ENCODE data around the gene SAMD10.

Gene SAMD10

DNA sequence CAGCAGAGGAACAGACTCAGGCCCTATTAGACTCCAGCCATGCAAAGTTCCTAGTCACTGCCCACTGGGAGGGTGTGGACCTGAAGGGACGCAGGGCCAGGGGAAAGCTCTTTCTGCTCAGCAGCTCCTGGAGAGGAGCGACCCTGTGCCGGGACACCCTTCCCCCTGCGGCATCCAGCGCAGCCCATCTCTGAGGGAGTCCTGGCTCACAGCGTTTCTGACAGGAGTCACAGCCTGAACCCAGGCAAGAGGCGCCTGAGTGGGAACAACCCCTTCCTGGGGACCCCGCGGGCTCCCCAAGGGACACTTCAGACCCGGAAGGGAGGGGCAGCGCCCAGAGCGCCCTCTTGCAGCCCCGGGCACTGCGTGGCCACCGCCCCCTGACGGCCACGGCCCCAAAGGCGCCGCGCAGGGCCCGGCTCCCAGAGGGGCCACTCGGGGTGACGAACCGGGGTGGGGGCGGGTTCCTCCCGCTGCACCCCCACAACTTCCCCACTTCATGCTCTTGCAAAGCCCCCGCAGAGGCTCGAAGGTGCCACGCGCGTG, 24.1 kb downstream of the SAMD10 start:
- DNase-seq, result no peak

DNA sequence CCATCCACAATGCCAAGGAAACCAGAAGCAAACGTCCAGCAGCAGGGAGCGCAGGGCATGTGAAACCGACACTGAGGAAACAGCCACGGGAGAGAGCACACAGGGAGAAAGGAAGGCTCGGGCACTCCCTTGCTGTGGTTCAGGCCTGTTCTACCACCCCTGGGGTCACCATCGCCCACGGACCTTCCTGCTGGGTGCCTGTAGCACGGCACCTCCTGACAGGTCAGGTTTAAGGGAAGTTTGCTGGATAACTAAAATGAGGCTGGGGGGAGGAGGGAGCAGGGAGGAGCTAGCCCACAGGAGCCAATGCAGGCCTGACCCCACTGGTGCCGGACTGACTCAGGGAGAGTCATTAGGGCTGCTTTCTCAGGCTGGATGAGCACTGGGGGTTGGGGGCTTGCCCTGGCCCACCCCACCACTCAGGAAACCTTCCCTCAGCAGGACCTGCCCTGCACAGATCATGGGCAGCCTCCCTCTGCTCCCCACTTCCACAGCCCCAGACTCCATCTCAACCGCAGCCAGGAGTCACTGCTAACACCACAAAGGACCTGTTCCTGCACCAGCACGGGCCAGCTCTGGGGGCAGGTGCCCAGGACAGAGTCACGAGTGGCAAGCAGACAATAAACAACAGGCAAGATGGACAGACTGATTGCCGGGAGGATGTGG, 25.5 kb downstream of the SAMD10 start:
- no peak for DNase-seq

DNA sequence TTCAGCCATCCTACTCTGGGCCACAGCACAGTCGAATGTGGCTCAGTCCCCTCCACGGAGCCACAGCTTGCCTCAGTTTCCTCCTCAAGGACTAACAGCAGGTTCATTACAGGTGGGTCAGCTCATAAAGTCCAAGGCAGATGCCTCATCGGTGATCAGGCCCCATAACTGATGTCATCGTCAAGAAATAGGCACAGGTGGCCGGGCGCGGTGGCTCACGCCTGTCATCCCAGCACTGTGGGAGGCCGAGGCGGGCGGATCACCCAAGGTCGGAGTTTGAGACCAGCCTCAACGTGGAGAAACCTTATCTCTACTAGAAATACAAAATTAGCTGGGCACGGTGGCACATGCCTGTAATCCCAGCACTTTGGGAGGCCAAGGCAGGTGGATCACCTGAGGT, 26.7 kb downstream of the SAMD10 start:
- no peak for DNase-seq

DNA sequence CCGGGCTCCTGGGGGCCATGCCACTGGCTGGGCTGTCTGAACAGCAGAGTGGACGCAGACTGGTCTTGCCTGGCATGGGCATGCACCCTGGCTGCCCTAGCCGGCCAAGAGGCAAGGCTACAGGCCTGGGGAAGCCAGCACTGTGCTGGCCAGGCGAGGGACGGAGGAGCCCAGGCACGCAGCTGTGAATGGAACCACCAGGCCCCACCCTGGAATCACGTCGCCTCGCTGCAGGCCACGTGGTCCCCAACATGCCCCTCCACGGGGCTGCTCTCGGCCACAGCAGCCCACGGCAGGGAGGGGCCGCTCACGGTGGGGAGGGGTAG, 27.3 kb downstream of the SAMD10 start:
- no peak for DNase-seq

DNA sequence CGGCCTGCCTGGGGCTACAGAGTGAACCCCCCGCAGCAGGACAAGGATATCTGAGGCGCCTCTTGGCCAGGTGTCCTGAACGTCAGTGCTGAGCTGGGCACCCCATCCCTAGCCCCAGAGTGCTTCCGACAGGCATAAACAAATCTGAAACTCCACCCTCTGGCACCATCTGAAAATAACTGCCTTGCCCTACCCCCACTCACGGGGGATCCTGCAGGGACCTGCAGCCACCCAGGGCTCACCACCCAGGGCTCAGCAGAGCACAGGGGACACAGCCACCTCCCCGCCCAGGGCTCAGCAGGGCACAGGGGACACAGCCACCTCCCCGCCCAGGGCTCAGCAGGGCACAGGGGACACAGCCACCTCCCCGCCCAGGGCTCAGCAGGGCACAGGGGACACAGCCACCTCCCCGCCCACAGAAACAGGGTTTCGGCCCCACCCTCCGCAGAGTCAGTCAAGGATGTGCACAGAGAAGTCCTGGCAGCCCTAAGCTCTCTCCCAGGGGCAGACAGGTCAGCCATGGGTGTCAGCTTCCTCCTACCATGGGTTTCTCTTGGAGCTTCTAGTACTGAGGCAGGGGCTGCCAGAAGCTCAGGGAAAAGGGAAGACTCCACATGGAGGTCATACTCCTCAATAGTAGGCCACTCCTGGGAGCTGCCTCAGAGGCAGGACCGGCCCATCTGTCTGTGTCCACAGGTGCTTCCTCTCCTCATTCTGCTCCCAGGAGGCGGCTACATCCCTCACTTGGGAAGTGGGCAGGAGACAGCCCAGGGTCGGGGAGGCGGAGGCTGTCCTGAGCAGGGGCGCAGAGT, 27.8 kb downstream of the SAMD10 start:
- DNase-seq, result no peak

DNA sequence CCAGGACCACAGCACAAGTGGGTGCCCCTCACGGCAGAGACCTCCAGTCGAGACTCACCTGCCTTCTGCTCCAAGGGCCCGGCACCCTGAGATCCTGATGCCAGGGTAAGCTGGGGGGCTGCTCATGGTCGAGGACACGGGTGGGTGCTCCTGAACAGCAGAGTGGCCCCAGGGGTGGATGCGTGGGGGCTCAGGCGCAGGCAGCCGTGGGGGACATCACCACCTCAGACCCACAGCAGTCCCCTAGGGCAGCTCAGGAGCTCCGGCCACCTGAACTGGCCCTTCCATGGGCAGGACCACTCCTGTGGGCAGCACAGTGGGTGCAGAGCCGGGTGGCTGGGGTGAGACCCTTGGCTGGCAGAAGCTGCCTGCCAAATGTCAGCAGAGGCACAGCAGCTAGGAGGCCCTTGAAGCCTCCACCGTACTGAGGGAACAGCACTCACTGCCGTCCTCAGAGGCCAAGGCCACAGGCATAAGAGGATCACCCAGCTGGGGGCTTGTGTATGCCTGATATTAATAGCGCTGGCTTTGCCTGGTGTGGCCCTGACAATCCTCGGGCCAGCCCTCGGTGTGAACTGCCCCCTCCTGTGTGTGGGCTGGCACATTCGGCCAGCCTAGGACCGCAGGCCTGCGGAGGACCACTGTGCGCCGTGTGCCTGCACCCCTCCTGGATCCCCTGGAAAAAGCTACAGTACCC, 28.6 kb downstream of the SAMD10 start:
- DNase-seq, result no peak

DNA sequence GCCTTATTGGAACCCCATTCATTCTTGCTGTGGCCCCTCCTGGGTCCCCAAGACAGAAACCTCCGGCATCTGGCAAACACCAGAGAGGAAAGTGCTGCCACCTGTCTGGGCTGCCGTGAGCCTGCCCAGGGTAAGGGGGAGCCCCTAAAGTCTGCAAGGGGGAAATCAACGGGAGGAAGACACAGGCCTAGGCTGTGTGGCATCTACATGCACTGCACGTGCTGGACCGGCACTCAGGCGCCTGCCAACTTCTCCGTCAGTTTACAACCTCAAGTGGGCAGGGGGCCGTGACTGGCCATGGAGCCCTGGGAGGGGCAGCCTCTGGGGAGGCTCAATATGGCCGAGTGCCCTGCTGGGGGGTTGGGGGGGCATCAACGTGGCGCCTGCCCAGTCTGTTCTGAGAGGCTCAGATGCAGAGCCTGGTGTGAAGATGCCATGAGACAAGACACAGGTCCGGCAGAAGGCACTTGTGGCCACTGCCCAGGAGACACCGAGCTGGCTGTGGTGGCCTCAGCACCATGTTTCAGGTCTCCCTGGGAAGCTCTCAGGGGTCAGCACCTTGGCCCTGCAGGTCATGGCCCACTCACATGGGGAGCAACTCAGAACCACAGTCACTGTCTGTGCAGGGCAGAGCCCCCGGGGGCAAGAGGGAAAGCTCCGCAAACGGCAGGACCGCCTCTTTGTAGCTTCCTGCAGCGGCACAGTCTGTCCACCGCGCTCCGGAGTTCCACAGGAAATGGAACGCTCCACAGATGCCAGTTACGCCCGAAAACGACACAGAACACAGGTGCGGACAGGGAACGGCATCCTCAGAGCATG, 31.6 kb downstream of the SAMD10 start:
- no peak for DNase-seq

DNA sequence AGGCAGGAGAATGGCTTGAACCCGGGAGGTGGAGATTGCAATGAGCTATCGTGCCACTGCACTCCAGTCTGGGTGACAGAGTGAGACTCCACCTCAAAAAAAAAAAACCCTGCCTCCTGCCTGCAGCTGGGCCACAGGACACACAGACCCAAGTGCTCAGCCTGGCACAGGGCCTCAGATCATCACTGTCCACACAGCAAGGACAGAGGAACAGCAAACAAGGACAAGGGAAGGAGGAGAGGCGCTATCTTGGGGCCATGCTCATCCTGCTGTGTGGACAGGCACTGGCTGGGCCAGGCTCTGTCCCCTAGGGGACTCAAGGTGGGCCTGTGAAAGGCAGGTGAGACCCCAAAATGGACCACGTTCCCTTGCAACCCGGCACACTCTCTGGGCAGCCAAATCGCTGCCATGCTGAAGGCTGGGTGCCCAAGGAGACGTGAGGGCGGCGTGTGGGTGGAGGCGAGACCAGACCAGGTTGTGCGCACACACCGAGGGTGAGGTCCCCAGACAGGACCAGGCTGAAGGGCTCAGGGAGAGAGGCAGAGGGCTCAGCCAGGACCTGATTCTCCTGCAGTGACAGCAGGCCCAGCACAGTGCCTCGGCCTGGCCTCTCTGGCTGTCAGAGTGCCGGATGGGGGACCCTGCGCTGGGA, 32.3 kb downstream of the SAMD10 start:
- no peak for DNase-seq

DNA sequence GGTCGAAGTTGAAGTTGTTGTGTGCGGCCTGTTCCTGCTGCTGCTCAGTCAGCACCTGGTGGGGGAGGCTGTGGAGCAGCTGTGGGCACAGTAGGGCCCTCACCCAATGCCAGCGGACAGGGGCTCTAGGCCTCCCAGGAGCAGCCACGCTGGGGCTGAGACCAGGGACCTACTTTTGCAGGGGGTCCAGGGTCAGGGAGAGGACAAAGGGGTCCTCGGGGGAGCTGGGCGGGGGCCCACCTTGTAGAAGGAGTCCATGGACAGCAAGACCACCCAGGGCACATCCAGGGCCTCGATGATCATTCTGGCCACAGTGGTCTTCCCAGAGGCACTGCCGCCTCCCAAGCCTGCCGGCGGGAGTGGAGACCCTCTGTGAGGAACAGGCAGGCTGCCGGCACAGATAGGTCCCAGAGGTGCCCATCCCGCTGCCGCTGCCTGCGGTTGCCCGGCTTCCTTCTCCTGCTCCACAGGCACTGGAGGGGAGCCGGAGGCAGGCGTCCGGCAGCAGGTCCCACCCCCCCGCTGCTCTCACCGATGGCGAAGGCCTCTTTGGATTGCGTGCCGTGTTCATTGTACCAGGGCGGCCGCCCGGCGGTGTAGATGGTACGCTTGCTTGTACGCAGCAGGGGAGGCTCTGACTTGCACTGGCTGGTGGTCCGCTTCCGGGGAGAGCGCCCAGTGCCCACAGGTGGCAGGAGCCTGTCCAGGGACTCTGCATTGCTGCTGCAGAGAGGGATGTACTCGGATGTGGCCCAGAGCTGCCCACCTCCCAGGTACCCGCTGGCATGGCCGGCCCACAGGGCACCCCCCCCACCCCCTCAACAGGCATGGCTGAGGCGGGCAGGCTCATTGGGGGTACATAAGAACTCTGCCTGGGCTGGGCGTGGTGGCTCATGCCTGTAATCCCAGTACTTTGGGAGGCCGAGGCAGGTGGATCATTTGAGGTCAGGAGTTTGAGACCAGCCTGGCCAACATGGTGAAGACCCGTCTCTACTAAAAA, 33.2 kb downstream of the SAMD10 start:
- DNase-seq, result no peak

DNA sequence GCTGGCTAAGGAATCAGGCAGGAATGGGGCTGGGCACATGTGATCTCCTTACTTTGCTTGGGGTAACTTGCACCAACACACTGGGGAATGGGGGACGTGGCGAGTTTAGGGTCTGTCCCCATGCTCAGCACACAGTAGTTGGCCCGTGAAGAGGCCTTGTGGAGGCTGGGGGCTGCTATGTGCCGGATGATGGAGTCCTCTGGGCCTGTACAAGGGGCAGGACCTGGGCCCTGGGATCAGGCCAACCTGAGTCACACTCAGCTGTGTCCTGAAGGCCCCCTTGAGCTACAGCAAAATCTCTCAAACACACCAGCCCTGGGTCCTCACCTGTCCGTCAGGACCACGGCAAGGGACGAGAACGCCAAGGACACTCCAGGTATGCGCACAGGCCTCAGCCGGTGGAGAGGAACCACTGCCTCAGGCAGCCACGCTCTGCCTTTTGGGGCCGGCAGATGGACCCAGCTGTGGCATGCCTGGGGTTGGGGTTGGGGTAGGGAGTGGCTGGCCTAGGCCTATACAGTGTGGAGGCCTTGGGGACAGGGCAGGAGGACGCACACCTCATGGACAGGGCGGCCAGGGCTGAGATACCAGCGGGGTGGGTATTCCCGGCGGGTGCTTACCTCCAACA, 34.3 kb downstream of the SAMD10 start:
- no peak for DNase-seq

DNA sequence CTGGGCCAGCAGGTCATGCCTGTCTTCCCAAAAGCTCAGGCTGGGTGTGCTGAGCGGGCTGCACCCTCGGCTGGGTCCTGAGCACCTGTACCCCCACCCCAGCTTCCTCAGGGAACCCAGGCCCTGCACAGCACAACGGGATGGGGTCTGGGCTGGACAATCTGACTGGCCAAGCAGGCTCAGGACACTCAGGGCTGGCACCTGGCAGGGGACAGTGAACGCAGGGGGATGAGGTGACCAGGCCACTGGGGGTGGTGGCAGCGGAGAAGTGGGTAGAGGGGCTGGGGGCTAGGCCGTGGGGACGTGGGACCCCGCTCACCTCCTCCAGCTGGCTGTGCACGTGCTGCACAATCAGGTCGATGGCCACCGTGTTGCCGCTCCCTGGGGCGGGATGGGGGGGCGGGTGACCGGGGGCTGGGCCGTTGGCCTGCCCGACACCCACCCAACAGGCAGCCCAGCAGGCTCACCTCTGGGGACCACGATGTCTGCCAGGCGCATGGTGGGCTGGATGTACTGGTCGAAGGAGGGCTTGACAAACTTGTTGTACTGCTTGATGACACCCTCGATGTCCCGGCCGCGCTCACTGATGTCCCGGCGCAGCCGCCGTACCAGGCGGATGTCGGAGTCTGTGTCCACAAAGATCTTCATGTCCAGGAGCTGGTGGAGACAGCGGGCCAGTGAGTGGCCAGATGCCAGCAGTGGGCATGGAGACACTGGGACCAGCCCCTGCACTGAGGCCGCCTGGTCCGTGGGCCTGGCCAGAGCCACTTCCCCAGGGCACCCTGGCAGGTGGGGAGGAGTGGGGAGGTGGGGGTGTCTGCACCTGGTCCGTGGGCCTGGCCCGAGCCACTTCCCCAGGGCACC, 35.1 kb downstream of the SAMD10 start:
- no peak for DNase-seq

DNA sequence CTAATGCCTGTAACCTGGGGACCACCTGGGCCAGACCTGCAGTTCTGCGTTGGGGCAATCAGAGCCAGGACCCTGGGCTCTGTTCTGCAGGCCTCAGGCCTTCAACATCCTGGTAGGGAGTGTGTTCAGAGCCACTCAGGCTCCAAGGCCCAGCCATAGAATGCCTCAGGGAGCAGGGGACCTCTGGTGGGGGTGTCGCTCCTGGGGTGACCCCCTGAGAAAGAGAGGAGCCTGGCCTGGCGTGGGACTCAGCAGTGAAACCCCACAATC, 35.7 kb downstream of the SAMD10 start:
- no peak for DNase-seq

DNA sequence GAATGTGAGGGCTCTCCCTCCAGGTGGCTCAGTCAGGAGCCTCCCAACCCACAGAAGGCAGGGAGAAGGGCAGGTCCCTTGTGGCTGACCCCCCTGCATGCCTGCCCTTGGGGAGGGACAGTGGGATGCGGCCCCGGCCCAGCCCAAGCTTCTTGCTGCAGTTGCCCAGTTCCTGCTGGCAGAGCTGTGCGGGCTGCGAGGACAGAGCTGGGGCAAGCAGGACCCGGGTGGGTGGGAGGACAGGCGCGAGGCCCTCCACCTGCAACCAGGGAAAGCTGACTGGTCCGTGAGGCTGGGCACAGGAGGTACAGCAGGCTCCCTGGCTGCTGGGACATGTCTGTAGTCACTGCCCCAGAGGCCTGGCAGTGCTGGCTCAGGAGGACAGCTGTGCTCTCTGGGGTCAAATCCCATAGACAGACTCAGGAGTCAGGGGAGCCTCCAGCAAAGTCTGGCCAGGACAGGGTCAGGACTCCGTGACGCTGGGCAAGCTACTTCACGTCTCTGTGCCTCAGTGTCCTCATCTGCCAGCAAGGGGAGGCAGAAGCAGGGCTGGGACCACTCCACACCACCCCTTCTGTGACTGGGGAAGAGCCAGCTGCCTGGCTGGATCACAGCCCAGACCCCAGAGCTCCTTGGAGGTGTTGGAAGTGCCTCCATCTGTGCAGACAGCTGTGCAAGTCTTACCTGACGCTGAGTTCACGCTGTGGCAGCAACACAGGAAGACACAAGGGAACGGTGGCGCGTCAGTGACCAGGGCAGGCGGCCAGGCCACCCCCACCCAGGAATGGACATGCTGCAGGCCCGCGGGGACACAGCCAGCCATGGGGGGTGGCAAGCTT, 36.3 kb downstream of the SAMD10 start:
- no peak for DNase-seq

DNA sequence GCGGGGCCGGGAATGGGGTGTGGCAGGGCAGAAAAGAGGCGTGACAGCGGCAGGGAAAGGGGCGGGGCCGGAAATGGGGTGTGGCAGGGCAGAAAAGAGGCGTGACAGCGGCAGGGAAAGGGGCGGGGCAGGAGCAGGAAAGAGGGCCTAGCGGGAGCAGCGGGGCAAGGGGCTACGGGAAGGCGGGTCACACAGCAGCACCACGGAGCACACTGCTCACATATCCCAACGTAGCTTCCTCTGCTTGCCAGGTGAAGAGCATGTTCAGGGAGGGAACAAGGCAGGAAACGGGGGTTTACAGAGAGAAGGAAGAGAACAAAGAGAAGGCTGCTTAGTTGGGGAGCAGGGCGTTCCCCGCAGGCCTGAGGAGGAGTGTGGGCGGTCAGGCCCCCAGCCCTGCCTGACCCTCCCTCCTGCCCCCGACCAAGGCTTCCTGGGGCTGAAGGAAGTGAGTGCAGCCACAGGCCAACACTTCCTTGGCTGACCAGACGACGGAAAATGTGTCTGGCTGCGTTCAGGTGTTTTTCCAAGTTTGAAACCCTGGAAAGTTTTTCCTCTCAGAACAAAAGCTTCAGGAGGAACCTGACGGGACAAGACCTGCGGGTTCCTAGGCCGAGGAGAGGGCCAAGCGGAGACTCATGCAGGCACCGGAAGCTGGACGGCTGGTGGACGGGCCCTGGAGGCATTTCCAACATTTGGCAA, 37.0 kb downstream of the SAMD10 start:
- no peak for DNase-seq

DNA sequence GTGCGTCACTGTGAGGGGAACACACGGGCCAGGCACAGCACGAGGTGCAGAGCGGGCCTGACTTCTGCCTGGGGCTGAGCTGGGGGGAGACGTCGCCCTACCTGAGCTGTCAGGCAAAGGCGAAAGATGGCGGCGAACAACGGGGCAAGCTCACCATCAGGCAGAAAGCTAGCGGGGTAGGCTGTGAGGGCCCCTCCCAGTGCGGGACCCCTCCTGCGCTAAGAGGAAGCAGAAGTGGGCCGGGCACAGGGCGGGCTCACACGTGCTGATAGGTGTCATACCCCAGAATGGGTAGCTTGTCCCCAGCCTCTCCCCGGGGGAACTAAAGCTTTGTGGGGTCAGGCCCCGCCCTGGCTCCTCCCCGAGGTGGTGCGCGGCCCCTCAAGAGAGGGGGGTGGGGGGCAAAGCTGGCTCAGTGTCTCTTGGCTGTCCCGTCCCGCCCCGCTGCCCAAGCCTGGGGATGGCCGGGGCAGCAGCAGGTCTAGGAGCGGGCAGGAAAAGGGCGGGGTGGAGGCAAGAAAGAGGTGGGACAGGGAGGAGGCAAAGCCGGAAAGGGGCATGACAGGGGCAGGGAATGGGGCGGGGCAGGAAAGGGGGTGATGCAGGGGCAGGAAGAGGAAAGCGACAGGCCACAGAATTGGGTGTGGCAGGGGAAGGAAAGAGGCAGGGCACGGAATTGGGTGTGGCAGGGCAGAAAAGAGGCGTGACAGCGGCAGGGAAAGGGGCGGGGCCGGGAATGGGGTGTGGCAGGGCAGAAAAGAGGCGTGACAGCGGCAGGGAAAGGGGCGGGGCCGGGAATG, 38.0 kb downstream of the SAMD10 start:
- DNase-seq, result no peak

DNA sequence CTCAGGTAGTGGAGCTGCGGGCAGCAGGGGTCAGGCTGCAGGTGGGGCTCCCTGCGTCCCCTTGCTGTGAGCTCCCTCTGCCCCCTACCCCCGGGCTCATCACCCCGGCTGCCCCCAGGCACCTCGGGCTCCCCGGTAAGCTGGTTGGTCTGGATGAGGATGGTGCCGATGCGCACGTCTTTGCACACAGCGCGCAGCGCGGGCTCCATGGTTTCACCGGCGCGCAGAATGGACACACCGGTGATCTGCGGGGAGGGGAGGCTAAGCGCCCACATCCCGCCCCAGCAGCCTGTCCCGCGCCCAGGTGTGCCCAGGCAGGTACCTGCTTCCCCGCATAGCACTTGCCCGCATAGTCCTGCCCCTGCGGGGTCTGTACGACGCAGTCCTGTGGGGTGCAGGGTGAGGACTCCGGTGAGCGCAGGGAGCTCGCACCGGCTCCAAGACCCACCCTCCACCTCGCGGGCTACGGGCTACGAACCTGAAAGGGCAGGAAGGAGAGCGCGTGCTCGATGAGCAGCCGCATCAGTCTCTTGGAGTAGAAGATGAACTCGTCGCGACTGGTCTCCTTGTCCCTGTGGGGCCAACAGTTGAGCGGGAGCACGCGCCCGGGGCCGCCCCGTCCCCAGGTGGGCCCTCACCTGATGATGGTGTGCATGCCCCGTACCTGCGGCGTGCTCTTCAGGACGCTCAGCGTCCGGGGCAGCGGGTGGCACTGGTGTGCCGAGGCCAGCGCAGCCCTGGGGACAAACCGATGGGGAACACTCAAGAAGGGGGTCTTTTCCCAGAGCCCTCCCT, 38.8 kb downstream of the SAMD10 start:
- no peak for DNase-seq

DNA sequence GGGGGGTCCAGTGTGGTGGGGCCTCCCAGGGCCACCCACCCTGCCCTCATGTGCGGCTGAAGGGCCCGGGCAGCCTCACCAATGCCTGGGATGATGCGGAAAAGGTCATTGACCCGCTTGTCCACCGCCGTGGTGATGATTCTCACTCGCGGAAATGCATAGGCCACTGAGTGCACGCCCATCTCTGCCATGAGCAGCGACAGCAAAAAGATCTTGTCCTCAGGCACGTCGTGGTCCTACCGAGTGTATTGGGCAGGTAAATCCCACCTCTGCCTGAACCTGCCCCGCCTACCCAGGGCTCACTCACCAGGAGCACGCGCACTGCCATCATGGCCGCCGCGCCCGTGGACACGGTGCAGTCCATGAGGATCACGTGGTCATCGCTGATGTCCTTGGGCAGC, 39.4 kb downstream of the SAMD10 start:
- DNase-seq, result no peak

Measured in SHP77 treated with DMSO at 0.1 percent for 48 hours (cell line).